GM13977 (cell line): Measurements from ENCODE around the gene GABBR1.

Experiments used
- DNase-seq: peaks from one replicate; pipeline ENCODE4 v3.0.0; 2012; ENCODE audit warnings: low spot score
- in situ Hi-C: fragments of 300-500 bp; cut with MboI; formaldehyde crosslinking; loops from one replicate; pipeline ENCODE4 v1.12.0; 2022; ENCODE audit warnings: low sequenced_read_pairs, low pct_unique_long_range_greater_than_20kb, mixed read lengths, inconsistent platforms; ENCODE audit not compliant: unreplicated experiment
- TF ChIP-seq, protein P1 (sequence below): IDR thresholded peaks from 2 replicates; pipeline ENCODE4 v1.5.1; 2012; ENCODE audit warnings: mild to moderate bottlenecking, control low read depth; ENCODE audit not compliant: insufficient read depth; ENCODE audit errors: extremely low read depth, missing control alignments

The GABBR1 gene

DNA sequence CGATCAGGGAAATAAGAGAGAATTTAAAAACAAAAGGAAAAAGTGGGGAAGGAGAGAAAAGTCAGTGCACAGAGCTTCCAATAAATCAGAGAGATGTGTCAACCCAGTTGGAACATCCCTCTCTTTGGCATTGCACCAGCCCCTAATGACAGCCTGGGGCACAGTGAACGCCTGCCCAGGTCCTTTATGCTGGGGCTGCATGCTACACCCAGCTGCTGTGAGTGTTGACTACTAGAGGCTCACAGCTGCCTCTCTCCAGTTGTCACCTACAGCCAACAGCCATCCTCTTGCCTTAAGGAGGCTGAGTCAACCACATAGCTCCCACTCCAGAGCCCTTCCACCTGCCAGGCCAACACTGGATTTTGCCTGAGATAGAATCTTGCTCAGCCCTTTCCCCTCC is 29.1 kb downstream of the GABBR1 start:
- TF ChIP-seq, protein P1, sequence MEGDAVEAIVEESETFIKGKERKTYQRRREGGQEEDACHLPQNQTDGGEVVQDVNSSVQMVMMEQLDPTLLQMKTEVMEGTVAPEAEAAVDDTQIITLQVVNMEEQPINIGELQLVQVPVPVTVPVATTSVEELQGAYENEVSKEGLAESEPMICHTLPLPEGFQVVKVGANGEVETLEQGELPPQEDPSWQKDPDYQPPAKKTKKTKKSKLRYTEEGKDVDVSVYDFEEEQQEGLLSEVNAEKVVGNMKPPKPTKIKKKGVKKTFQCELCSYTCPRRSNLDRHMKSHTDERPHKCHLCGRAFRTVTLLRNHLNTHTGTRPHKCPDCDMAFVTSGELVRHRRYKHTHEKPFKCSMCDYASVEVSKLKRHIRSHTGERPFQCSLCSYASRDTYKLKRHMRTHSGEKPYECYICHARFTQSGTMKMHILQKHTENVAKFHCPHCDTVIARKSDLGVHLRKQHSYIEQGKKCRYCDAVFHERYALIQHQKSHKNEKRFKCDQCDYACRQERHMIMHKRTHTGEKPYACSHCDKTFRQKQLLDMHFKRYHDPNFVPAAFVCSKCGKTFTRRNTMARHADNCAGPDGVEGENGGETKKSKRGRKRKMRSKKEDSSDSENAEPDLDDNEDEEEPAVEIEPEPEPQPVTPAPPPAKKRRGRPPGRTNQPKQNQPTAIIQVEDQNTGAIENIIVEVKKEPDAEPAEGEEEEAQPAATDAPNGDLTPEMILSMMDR: no peak
- in situ Hi-C loops: no loop called here
- no peak for DNase-seq

DNA sequence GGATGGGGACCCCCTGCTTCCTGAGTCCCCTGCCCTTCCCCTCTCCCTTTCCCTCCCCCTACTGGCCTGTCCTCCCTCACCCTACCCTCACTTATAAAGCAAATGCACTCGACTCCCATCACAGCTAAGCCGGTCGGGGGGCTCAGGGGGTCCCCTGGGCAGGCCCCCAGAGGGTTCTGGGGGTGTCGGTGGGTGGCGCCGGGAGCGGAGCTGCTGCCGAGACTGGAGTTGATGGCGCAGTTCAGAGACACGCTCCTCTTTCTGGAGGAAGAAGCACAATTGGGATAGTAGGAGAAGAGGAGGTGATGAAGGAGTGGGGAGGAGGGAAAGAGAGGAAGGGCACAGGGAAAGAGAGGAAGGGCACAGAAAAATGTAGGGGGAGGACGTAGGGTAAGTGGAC is 29.5 kb downstream of the GABBR1 start:
- TF ChIP-seq, protein P1: no peak
- in situ Hi-C loops: no loop called here
- no peak for DNase-seq

DNA sequence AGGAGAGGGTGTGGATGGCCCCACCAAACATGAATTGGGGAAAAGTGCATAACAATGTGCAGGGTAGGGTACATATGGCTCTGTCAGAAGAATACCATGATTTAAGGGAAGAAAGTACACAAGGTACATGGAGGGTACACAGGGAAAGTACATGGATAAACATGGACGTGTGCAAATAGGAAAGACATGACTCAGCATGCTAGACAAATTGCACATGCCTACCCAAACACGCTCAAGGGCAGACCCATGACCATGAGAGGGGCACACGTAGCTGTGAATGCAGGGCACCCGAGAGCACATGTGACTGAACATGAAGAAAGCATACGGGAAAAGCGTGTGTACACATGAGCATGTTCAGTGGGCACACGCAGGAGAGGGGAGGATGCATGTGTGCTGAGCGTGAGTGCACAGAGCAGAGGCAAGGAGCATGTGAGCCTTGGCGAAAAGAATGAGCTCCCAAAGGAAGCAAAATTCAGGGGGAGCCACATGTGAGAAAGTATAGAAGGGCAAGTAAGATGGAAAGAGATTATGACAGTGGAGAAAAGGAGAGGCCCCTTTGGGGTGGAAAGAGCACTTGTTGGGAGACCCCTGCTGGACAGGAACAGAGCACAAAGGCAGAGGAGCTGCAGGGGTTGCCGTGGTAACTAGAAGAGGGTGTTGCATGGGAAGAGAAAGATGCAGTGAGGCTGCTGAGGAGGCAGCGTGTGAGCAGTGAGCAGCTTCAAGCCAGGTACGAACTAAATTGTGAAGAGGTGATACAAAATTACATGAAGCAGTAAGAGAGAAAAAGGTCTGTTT is 30.2 kb downstream of the GABBR1 start:
- no peak for DNase-seq
- in situ Hi-C loops: no loop called here
- TF ChIP-seq, protein P1: peak; percentile 19

DNA sequence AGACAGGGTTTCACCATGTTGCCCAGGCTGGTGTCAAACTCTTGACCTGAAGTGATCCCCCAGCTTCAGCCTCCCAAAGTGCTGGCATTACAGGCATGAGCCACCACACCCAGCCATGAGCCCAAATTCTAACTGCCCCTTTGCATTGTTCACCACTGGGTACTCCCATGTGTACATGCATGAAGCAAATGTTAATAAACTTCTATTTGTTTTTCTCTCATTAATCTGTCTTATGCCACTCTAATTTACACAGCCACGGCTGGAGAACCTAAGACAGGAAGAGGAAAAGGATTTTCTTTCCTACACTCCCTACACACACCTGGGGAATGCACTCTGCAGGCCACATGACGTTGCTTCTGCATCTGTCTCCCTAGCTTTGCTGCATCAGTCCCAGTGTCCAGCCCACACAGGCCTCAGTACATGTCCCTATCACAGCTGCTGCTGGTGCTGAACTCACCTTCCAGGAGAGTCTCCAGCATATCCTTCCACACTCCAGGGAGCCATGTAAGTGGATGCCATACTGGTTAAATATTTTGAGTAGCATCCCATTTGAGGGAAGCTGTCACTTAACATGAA is 34.7 kb downstream of the GABBR1 start:
- DNase-seq: no peak
- in situ Hi-C loops: loop anchor here (25.0 kb wide), 1 partner anchor 911 kb away; no protein-coding TSS in a partner anchor
- TF ChIP-seq, protein P1: no peak

DNA sequence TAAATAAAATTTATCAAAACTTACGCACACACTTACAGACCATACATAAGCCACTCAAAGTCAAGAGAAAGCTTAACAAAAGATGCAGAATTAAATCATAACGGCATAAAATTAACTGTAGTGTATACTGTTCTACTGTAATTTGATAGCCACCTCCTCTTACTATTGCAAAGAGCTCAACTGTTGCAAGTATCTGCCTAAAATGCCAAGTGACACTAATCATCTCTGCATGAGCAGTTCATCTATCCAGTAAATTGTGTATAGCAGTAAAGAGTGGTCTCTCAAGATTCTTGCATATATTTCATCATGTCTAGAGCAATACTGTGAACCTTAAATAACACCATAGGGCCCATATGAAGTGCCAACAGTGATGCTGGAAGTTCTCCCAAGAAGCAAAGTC is 35.8 kb downstream of the GABBR1 start:
- in situ Hi-C loops: loop anchor here (25.0 kb wide), 1 partner anchor 910 kb away; no protein-coding TSS in a partner anchor
- TF ChIP-seq, protein P1: no peak
- DNase-seq: no peak

DNA sequence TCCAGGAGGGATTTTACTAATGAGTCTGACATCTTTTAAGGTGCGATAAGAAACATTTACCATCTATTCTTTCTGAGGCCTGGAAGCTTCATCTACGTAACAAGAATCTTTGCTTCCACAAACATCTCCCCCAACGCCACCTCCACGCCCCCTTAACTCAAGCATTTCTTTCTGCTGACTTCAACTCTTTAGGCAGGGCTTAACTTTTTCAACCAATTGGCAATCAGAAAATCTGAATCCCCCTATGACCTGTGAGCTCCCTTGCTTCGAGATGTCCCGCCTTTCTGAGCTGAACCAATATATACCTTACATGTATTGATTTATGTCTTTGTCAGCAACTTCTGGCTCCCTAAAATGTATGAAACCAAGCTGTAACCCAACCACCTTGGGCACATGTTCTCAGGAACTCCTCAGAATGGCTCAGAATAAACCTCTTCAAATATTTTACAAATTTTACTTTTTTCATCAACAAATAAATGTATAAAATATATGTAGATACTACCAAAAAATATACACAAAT is 36.5 kb downstream of the GABBR1 start:
- in situ Hi-C loops: loop anchor here (25.0 kb wide), 1 partner anchor 909 kb away; no protein-coding TSS in a partner anchor
- TF ChIP-seq, protein P1: no peak
- DNase-seq: no peak
